CD4-positive, alpha-beta T cell treated with Interferon alpha-2 for 1 hour (primary cell): ENCODE measurements around the gene STRAP.
"Not testable (repeated sequence)": the region's sequence is repeated elsewhere in the genome, so short reads cannot be mapped to it uniquely, and the experiment has no call there.

Experiments
- DNase-seq, 2 donors: peaks; one replicate each; pipeline ENCODE4 v3.0.0-alpha.2; 2020 to 2022

The STRAP gene

GRCh38 chr12:15874556-15875145, 7.5 kb upstream of the STRAP start:
- not testable (repeated sequence) for DNase-seq

- no peak for DNase-seq
These were observed 6.3 kb upstream of the STRAP start for GRCh38 chr12:15875863-15876262.

- no peak for DNase-seq
These were observed 2.8 kb upstream of the STRAP start for GRCh38 chr12:15879413-15879812.

GRCh38 chr12:15880721-15881120, 1.5 kb upstream of the STRAP start:
- DNase-seq: no peak

GRCh38 chr12:15883536-15883935, 1.3 kb downstream of the STRAP start:
- DNase-seq: no peak

- no peak for DNase-seq
These were observed 4.3 kb downstream of the STRAP start for GRCh38 chr12:15886372-15887042.

- DNase-seq: no peak
These were observed 5.0 kb downstream of the STRAP start for GRCh38 chr12:15887043-15887817.

GRCh38 chr12:15892645-15893259, 10.6 kb downstream of the STRAP start:
- no peak for DNase-seq

- DNase-seq: no peak
These were observed 11.1 kb downstream of the STRAP start for GRCh38 chr12:15893260-15893659.

GRCh38 chr12:15896867-15897266, 14.7 kb downstream of the STRAP start:
- DNase-seq: no peak

- no peak for DNase-seq
These were observed 15.2 kb downstream of the STRAP start for GRCh38 chr12:15897433-15897832.

- peak in 1 of 2 donors; percentile 51 for DNase-seq
These were observed 17.2 kb downstream of the STRAP start for GRCh38 chr12:15899282-15899870.

- no peak for DNase-seq
These were observed 22.3 kb downstream of the STRAP start for GRCh38 chr12:15904378-15904920.

GRCh38 chr12:15910468-15910863, 28.3 kb downstream of the STRAP start:
- no peak for DNase-seq

- peak; percentile 50 to 63 for DNase-seq
These were observed 28.9 kb downstream of the STRAP start, which contains the start of gene DERA for GRCh38 chr12:15910864-15911721. Gene DERA (plus strand): TSS chr12:15911332. CDS start chr12:15911384, 52 bp downstream.

- not testable (repeated sequence) for DNase-seq
These were observed 29.7 kb downstream of the STRAP start for GRCh38 chr12:15911931-15912330.

GRCh38 chr12:15914131-15914530, 31.9 kb downstream of the STRAP start:
- not testable (repeated sequence) for DNase-seq

- no peak for DNase-seq
These were observed 35.9 kb downstream of the STRAP start for GRCh38 chr12:15918066-15918465.

GRCh38 chr12:15919418-15919817, 37.2 kb downstream of the STRAP start:
- no peak for DNase-seq

- DNase-seq: no peak
These were observed 42.8 kb downstream of the STRAP start for GRCh38 chr12:15924956-15925355.

GRCh38 chr12:15928346-15928745, 46.2 kb downstream of the STRAP start:
- no peak for DNase-seq
